HUES6 (cell line): ENCODE measurements around the gene TIGD2.

Experiments used
- H3K27ac ChIP-seq: 2 replicates; pipeline ENCODE4 v1.7.0; 2013; ENCODE audit warnings: low read depth, mild to moderate bottlenecking, low read length, inconsistent platforms
- H3K27me3 ChIP-seq: 2 replicates; pipeline ENCODE4 v1.6.1; 2013; ENCODE audit warnings: low read length; ENCODE audit not compliant: control insufficient read depth, insufficient read depth
- H3K36me3 ChIP-seq: 2 replicates; pipeline ENCODE4 v1.6.1; 2013; ENCODE audit warnings: low read length; ENCODE audit not compliant: control insufficient read depth, insufficient read depth
- H3K4me1 ChIP-seq: 2 replicates; pipeline ENCODE4 v1.6.1; 2013; ENCODE audit warnings: low read length; ENCODE audit not compliant: control insufficient read depth, insufficient read depth
- H3K4me3 ChIP-seq: 2 replicates; pipeline ENCODE4 v1.5.1; 2013; ENCODE audit warnings: low read depth, low read length
- H3K9ac ChIP-seq: one replicate; pipeline ENCODE4 v1.6.1; 2013; ENCODE audit warnings: mild to moderate bottlenecking, low read length
- H3K9me3 ChIP-seq: 2 replicates; pipeline ENCODE4 v1.6.1; 2013; ENCODE audit warnings: low read depth, low read length; ENCODE audit not compliant: control insufficient read depth, insufficient read depth

TIGD2 gene

DNA sequence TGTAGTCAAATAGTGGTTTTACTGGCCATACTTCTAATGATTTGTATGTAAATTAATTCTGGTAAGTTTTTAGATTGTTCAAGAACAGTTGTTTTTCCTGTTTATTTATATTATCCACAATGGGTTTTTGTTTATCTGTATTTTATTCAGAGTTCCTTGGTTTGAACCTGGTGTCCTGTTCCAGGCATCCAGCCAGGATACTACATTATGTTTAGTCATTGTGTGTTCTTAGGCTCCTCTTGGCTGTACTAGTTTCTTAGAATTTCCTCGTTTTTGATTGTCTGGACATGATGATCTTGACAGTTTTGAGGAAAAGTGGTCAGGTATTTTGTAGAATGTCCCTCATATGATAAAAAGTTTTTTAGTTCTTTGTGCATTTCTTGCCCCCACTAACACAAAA lies 7.8 kb downstream of the TIGD2 start:
- Histone ChIP-seq H3K36me3 (no peaks in the 10 kb centered on the region), H3K27ac (no peak overlapping the region), H3K9ac (no peak overlapping the region), H3K27me3 (no peaks in the 10 kb centered on the region), H3K4me3 (no peak overlapping the region), H3K4me1 (no peaks in the 10 kb centered on the region; the same call in 1 of the 2 replicates), H3K9me3 (peaks cover 5% of the 10 kb centered on the region)

DNA sequence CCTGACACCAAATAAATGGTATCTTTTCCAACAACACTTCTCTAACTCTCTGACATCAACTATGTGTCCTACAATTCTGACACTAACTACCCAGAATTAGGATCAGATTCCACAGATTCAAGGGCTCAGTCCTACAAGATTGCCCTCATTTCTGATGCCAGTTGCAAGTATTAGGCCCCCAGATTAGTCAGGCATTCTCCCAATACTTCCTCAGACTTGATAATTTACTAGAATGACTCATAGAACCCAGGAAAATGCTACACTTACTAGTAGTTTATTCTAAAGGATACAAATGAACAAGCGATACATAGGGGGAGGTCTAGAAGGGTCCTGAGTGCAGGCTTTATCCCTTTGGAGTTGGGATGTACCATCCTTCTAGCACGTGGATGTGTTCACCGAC lies 8.5 kb downstream of the TIGD2 start:
- no peak overlapping the region for H3K4me3 ChIP-seq
- H3K36me3 ChIP-seq: no peaks in the 10 kb centered on the region
- H3K9ac ChIP-seq: no peak overlapping the region
- no peaks in the 10 kb centered on the region for H3K27me3 ChIP-seq
- H3K4me1 ChIP-seq: no peaks in the 10 kb centered on the region; the same call in 1 of the 2 replicates
- H3K9me3 ChIP-seq: peaks cover 5% of the 10 kb centered on the region
- H3K27ac ChIP-seq: no peak overlapping the region

DNA sequence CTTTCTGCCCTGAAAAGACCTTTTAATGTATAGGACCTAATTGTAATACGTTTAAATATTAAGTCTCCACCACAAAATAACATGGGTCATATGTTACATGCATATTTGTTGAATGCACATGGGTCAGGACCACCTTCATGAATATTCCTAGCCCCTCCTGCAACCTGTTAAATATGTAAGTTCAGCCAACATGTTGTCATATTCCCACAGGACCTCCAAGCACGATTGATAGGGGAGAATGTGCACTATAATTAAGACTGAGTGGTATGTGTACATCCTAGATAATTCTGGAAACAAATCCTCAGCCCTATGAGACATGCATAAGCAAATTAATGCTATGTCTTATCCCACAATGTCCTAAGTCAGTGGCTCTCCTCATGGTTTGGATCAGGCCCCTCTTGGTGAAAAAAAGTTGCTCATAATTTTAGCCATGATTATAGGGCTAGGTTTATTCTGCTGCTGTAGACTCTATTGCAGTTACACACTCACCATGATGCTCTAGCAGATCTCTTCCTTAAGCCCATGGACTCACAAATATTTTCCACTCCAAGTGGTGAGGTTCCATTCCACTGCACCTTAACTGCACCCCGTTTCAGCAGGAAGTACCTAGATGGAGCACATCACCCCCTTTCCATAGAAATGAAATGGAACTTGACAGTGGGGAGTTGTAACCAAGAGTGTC lies 10.2 kb downstream of the TIGD2 start:
- no peaks in the 10 kb centered on the region; the same call in 1 of the 2 replicates for H3K4me1 ChIP-seq
- H3K9me3 ChIP-seq: peaks cover 5% of the 10 kb centered on the region
- H3K9ac ChIP-seq: no peak overlapping the region
- no peaks in the 10 kb centered on the region for H3K36me3 ChIP-seq
- H3K4me3 ChIP-seq: no peak overlapping the region
- no peaks in the 10 kb centered on the region for H3K27me3 ChIP-seq
- H3K27ac ChIP-seq: no peak overlapping the region

DNA sequence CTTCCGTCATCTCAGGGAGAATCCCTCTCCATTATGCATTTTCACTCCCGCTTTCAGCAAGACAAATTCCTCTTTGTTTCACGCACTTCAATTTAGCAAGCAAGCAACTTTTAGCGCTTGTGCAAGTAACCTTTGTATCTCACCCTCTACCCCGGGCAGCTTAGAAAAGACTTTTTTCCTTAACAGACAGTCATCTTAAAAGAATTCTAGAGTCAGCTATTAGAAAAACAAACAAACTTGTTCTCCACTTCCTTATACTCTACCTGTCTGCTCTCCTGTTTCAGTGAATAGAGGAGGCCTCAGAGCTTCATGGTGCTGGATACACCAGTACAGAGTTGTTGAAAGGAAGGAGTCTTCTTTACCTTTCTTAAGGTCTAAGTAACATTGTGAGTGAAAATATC lies 12.1 kb downstream of the TIGD2 start:
- no peaks in the 10 kb centered on the region; the same call in 1 of the 2 replicates for H3K4me1 ChIP-seq
- no peaks in the 10 kb centered on the region for H3K36me3 ChIP-seq
- no peak overlapping the region for H3K27ac ChIP-seq
- no peaks in the 10 kb centered on the region for H3K27me3 ChIP-seq
- H3K4me3 ChIP-seq: no peak overlapping the region
- peaks cover 5% of the 10 kb centered on the region for H3K9me3 ChIP-seq
- H3K9ac ChIP-seq: no peak overlapping the region

- Histone ChIP-seq H3K27ac (no peak overlapping the region), H3K4me1 (no peaks in the 10 kb centered on the region; the same call in 1 of the 2 replicates), H3K4me3 (no peak overlapping the region), H3K36me3 (no peaks in the 10 kb centered on the region), H3K27me3 (no peaks in the 10 kb centered on the region), H3K9ac (no peak overlapping the region), H3K9me3 (peaks cover 5% of the 10 kb centered on the region)
Observed at GRCh38 chr4:89125901-89126782, 14.8 kb downstream of the TIGD2 start.

- no peak overlapping the region for H3K9ac ChIP-seq
- H3K9me3 ChIP-seq: no peaks in the 10 kb centered on the region
- H3K4me3 ChIP-seq: no peak overlapping the region
- H3K27ac ChIP-seq: no peak overlapping the region
- no peaks in the 10 kb centered on the region for H3K4me1 ChIP-seq
- H3K36me3 ChIP-seq: no peaks in the 10 kb centered on the region
- H3K27me3 ChIP-seq: no peaks in the 10 kb centered on the region
Observed at GRCh38 chr4:89129080-89129640, 17.8 kb downstream of the TIGD2 start.

DNA sequence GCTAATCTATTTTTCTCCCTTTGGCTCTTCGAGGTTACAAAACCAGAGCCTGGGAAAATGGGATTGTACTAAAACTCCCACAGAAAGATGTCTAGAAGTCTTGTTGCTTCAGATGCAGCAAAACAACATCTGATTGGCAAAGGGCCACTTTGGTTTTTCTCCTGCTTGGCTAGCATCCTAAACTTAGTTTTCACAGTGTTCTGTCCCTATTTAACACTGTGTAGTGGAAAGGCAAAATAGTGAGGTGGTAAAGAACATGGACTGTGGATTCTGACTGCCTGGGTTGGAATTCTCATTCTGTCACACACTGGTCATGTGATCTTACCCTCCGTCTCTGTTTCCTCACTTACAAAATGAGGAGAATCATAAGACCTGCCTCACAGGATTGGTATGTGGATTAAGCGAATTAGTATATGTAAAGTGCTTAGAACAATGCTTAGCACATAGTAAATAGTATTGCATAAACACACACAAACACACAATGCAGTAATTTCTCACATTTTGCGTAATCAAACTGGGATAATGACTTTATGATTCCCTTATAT lies 23.5 kb downstream of the TIGD2 start:
- Histone ChIP-seq H3K4me3 (no peak overlapping the region), H3K27ac (no peak overlapping the region), H3K27me3 (no peaks in the 10 kb centered on the region), H3K9me3 (no peaks in the 10 kb centered on the region), H3K4me1 (0 out of 2 replicates have a peak, but pooled peaks cover 5% of the 10 kb centered on the region), H3K9ac (no peak overlapping the region), H3K36me3 (no peaks in the 10 kb centered on the region)

- no peaks in the 10 kb centered on the region for H3K36me3 ChIP-seq
- H3K9ac ChIP-seq: no peak overlapping the region
- no peaks in the 10 kb centered on the region for H3K9me3 ChIP-seq
- no peaks in the 10 kb centered on the region for H3K27me3 ChIP-seq
- no peak overlapping the region for H3K4me3 ChIP-seq
- H3K27ac ChIP-seq: no peak overlapping the region
- H3K4me1 ChIP-seq: 0 out of 2 replicates have a peak, but pooled peaks cover 5% of the 10 kb centered on the region
Observed at GRCh38 chr4:89136525-89136924, 25.2 kb downstream of the TIGD2 start.

GRCh38 chr4:89137231-89137630 lies 25.9 kb downstream of the TIGD2 start:
- no peak overlapping the region for H3K9ac ChIP-seq
- 0 out of 2 replicates have a peak, but pooled peaks cover 5% of the 10 kb centered on the region for H3K4me1 ChIP-seq
- H3K27ac ChIP-seq: no peak overlapping the region
- H3K27me3 ChIP-seq: no peaks in the 10 kb centered on the region
- no peaks in the 10 kb centered on the region for H3K9me3 ChIP-seq
- no peaks in the 10 kb centered on the region for H3K36me3 ChIP-seq
- H3K4me3 ChIP-seq: no peak overlapping the region

- no peak overlapping the region for H3K27ac ChIP-seq
- 0 out of 2 replicates have a peak, but pooled peaks cover 5% of the 10 kb centered on the region for H3K4me1 ChIP-seq
- no peak overlapping the region for H3K9ac ChIP-seq
- H3K4me3 ChIP-seq: no peak overlapping the region
- H3K27me3 ChIP-seq: no peaks in the 10 kb centered on the region
- no peaks in the 10 kb centered on the region for H3K9me3 ChIP-seq
- no peaks in the 10 kb centered on the region for H3K36me3 ChIP-seq
Observed at GRCh38 chr4:89137695-89138094, 26.4 kb downstream of the TIGD2 start.
